ENCODE results near the gene F8A3.
"Not testable (repeated sequence)": the region's sequence is repeated elsewhere in the genome, so short reads cannot be mapped to it uniquely, and the experiment has no call there.

DNA sequence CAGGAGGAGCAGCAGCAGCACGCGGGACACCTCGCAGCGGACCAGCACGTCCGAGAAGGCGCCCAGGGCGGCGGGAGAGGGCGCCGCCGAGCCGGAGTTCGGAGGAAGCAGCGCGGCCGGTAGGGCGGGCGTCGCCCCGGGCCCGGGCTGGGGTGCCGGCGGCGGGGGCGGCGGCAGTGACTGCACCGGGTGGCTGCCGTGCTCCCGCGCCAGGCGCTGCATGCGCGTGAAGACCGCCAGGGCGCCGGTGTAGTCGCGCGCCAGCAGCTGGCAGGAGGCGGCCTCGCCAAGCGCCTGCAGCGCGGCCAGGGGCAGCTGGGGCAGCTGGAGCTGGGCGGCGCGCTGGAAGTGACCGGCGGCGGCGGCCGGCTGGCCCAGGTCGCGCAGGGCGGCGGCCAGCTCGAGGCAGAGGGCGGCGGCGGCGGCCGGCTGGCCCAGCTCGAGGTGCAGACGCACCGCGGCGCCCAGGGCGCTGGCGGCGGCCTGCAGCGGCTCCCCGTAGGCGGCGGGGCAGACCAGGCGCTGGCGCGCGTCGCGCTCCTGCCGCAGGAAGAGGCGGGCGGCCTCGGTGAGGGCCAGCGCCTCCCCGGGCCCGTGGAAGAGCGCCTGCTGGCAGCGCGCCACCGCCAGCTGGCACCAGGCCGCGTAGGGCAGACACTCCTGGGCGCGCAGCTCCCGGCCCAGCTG lies 516 bp downstream of the F8A3 start:
- TF ChIP-seq, protein P1, sequence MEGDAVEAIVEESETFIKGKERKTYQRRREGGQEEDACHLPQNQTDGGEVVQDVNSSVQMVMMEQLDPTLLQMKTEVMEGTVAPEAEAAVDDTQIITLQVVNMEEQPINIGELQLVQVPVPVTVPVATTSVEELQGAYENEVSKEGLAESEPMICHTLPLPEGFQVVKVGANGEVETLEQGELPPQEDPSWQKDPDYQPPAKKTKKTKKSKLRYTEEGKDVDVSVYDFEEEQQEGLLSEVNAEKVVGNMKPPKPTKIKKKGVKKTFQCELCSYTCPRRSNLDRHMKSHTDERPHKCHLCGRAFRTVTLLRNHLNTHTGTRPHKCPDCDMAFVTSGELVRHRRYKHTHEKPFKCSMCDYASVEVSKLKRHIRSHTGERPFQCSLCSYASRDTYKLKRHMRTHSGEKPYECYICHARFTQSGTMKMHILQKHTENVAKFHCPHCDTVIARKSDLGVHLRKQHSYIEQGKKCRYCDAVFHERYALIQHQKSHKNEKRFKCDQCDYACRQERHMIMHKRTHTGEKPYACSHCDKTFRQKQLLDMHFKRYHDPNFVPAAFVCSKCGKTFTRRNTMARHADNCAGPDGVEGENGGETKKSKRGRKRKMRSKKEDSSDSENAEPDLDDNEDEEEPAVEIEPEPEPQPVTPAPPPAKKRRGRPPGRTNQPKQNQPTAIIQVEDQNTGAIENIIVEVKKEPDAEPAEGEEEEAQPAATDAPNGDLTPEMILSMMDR (IDR thresholded peaks at IDR 0.05 in 2 of 3, conservative IDR thresholded peaks at IDR 0.05 in 1 of 3; ENCODE audit: insufficient read depth in 2 of 3, low read depth in 1 of 3, low read length in 3 of 3), result not testable (repeated sequence)
- not testable (repeated sequence) for TF ChIP-seq RNF2 (IDR thresholded peaks at IDR 0.05)
